AG04449 (cell line): ENCODE measurements around the gene MICALL2.
A peak's percentile ranks its signal among the peaks of the same experiment; 100 is the strongest.

ENCODE experiments used
- CTCF ChIA-PET: fragments of 350-600 bp; formaldehyde crosslinking; extraction: SDS; loops from one replicate; lab custom pipeline; 2021; ENCODE audit warnings: antibody characterized with exemption; lab: Yijun Ruan, JAX
- POLR2A ChIA-PET: fragments of 400-600, 350-600 bp; formaldehyde crosslinking; extraction: SDS; loops from one replicate; lab custom pipeline; 2020; ENCODE audit warnings: antibody characterized with exemption, inconsistent platforms; lab: Yijun Ruan, JAX
- DNase-seq: peaks from one replicate; pipeline ENCODE4 v3.0.0-alpha.2; 2010; ENCODE audit warnings: low read depth, low spot score
- H3K4me3 ChIP-seq: 2 replicates; pipeline ENCODE4 v1.5.1; 2011; ENCODE audit warnings: low read depth, mild to moderate bottlenecking, control low read depth, low read length
- TF ChIP-seq, protein P1 (sequence below): IDR thresholded peaks from one replicate; pipeline ENCODE4 v1.5.1; 2011; ENCODE audit warnings: mild to moderate bottlenecking, moderate library complexity, low read length, control low read depth, inconsistent platforms; ENCODE audit not compliant: insufficient read depth; ENCODE audit errors: missing control alignments

Gene MICALL2

DNA sequence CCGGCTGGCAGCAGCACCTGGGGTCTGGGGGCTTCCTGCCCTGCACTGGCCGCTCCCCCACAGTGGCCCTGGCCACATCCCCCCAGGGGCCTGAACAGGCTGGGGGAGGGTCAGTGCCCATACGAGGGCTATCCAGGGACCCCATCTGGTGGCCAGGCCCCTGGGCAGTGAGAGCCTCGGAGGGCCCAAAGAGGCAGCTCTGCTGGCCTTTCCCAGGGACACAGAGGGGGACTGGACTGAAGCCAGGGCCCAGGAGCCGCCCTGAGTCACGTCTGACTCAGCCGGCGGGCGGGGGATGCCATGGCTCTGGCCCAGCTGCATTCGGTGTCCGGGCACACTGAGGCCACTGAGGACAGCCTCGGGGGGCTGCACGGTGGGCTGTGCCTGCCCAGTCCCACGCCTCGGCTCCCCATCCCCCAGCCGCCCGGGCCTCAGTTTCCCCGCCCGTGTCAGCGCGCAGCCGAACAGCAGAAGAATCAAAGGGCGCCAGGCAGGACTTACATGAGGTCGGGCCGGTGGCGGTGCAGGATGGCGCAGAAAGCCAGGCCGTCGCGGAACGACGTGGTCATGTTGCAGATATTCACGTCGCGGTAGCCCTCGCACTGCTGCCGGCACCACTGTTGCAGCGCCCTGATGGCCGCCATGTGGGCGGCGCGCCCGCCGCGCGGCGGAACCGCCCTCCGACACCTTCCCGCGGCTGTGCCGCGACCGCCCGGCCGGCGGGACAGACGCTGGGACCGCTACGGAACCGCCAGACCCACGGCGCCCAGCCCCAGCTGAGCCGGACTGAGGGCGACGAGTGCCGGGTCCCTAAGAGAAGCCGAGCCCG is at the start of gene MICALL2:
Gene MICALL2, minus strand, starts transcription at position 788 of the 829 bp plus-strand sequence. Its CDS starts 144 bp downstream, at position 644.
- no peak for DNase-seq
- ChIA-PET CTCF (interaction anchor here (1.2 to 2.9 kb wide), 2 partner anchors 27 to 267 kb away, joined by 3 to 16 read pairs; no protein-coding TSS in a partner anchor), POLR2A (interaction anchor here (0.7 to 1.3 kb wide), 3 partner anchors 11 to 96 kb away, joined by 3 to 5 read pairs (median 4); no protein-coding TSS in a partner anchor)
- TF ChIP-seq, protein P1, sequence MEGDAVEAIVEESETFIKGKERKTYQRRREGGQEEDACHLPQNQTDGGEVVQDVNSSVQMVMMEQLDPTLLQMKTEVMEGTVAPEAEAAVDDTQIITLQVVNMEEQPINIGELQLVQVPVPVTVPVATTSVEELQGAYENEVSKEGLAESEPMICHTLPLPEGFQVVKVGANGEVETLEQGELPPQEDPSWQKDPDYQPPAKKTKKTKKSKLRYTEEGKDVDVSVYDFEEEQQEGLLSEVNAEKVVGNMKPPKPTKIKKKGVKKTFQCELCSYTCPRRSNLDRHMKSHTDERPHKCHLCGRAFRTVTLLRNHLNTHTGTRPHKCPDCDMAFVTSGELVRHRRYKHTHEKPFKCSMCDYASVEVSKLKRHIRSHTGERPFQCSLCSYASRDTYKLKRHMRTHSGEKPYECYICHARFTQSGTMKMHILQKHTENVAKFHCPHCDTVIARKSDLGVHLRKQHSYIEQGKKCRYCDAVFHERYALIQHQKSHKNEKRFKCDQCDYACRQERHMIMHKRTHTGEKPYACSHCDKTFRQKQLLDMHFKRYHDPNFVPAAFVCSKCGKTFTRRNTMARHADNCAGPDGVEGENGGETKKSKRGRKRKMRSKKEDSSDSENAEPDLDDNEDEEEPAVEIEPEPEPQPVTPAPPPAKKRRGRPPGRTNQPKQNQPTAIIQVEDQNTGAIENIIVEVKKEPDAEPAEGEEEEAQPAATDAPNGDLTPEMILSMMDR: no peak
- H3K4me3 ChIP-seq: peak within 1 kb of the TSS; percentile 87

DNA sequence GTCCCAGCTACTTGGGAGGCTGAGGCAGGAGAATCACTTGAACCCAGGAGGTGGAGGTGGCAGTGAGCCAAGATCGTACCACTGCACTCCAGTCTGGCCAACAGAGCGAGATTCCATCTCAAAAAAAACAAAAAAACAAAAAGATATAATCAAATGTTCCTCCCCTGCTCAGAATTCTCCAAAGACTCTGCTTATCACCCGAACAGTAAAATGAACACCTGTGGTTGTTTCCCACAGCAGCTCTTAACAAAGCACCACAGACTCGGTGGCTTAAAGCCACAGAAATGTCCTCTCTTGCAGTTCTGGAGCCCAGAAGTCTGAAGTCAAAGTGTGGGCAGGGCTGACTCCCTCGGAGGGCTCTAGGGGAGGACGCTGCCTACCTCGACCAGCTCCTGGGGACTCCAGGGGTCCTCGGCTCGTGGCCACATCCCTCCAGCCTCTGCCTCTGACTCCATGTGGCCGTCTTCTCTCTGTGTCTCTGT is 49.0 kb upstream of the MICALL2 start:
- TF ChIP-seq, protein P1: no peak
- no peak for DNase-seq
- ChIA-PET CTCF (interaction anchor here (0.6 kb wide), 1 partner anchor 464 kb away, joined by 3 read pairs; no protein-coding TSS in a partner anchor), POLR2A (no interaction called here)
- no peak overlapping the region for H3K4me3 ChIP-seq

DNA sequence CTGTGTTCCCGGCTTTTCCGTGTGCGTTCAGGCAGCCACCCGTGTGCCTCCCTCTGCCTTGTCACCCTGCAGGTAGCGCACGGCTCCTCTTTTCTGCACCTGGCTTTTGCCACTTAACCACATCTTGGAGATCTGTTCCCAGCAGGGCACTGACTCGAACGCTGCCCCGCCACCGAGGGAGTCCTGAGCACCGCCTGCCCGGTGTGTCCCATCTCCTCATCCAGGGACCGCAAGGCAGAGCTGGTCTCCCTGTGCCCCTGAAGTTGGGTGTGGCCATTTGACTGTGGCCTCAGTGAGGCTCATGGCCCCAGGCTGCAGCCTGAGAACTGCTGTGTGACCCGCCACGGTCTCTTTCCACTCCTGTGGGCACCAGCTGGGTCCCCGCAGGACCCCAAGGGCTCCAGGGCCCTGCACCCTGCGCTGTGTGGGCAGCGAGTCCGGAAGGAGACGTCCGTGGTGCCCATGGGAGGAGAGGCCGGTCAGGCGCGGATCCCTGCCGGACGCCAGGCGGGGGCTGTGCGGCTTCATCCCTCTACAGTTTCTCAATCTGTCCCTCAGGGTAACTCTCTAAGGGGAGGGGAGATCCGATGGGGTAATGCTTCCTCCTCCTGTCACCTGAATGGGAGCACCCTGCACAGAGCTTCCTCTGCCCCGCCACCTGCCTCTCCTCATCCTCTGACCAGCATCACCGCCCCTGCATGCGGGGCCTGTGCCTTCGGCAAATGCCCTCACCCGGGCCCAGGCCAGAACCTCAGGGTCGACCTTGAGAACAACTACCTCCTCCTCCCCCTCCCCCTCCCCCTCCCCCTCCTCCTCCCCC is 46.7 kb upstream of the MICALL2 start:
- CTCF ChIA-PET: interaction anchor here (2.1 to 3.2 kb wide), 3 partner anchors 8 to 49 kb away, joined by 6 to 15 read pairs (median 13); no protein-coding TSS in a partner anchor
- no peak for DNase-seq
- TF ChIP-seq, protein P1: no peak
- POLR2A ChIA-PET: no interaction called here
- no peak overlapping the region for H3K4me3 ChIP-seq

DNA sequence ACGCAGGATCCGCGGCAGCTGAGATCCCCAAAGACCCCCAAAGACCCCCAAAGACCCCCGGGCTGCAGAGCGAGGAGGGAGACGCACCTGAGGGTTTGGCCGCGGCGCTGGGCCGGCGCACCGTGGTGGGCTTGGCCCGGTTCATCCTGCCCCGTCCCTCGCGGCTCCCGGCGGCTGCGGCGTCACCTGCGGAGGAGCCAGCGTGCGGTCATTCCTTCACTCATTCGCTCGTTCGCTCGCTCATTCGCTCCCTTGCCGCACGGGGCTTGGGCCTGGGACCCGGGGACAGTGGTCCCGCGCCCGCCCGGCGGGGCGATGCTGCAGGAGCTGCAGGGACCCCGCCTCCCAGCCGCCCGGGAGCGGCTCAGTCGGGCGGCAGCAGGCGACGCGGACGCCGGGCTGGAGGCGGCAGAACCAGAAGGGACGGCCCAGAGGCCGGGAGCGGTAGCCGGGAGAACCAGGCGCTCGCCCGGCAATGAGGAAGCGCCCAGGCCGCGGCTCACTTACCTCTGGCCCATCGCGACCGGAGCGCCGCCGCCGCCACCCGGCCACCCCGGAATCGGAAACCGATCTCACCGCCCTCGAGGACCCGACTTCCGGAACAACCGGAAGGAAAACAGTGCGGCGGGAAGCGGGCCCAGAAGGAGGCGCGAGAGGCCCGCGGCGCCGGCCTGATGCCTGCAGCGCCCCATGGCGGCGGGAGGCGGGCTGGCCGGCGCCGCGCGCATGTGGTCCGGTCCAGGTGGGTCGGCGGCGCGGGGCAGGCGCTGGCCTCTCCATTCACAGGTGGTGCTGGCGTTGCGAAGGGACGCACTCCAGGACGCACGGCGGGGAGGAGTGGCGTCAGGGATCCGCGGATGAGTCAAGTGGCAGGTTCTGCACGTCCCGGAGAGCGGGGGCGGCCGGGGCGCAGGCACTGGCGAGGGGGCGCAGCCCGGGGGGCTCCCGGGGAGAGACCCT is 44.8 kb upstream of the MICALL2 start, which contains the start of gene INTS1:
Gene INTS1, minus strand, starts transcription at position 574 of the 960 bp plus-strand sequence. Its CDS starts 429 bp downstream, at position 145.
- ChIA-PET CTCF (interaction anchor here (0.7 to 3.2 kb wide), 13 partner anchors 10 to 706 kb away, joined by 3 to 15 read pairs (median 4); partner anchors contain the start of gene TMEM184A), POLR2A (no interaction called here)
- DNase-seq: peak; percentile 16
- H3K4me3 ChIP-seq: peak within 1 kb of the TSS; percentile 91
- TF ChIP-seq, protein P1: peak; percentile 77

DNA sequence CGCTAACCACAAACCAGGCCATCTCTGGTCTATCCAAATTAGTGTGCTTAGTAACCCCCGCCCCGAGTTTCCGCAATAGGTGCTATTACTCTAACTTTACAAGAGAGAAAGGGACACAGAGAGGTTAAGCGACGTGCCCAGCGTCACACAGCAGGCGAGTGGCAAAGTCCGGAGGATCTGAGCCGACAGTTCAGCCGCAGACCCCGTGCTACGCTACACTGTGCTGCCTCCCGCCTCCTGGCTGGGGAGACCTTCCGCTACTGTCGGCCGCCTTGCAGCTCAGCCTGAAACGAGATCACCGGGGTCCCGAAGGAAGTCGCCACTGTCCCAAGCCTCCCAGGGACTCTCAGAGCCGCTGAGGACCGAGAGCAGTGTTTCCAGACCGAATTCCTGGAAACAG is 44.1 kb upstream of the MICALL2 start:
- POLR2A ChIA-PET: no interaction called here
- TF ChIP-seq, protein P1: no peak
- CTCF ChIA-PET: interaction anchor here (0.7 to 3.2 kb wide), 5 partner anchors 11 to 55 kb away, joined by 3 to 13 read pairs (median 4); partner anchors contain the start of gene TMEM184A
- H3K4me3 ChIP-seq: peak overlapping the region; percentile 91
- no peak for DNase-seq
